Measurements from ENCODE around the gene RELN.

Gene RELN

DNA sequence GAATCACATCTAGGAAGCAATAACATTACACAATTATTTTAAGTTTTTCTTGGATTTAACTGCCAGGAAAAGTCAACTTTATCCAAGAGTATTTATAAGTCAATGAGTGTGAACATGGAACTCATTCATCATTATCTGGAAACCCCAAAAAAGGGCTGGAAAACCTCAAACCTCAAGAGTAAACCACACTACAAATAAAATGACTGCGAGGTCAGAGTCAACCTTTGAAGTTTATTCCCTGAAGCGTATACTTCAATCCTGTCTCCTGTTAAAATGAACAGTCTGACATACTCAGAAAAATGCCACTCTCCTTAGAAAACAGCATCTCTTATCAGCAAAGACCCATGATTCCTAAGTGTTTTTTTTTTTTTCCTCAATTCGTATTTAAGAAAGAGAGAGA is 86.5 kb downstream of the RELN start:
- TF ChIP-seq, protein P1, sequence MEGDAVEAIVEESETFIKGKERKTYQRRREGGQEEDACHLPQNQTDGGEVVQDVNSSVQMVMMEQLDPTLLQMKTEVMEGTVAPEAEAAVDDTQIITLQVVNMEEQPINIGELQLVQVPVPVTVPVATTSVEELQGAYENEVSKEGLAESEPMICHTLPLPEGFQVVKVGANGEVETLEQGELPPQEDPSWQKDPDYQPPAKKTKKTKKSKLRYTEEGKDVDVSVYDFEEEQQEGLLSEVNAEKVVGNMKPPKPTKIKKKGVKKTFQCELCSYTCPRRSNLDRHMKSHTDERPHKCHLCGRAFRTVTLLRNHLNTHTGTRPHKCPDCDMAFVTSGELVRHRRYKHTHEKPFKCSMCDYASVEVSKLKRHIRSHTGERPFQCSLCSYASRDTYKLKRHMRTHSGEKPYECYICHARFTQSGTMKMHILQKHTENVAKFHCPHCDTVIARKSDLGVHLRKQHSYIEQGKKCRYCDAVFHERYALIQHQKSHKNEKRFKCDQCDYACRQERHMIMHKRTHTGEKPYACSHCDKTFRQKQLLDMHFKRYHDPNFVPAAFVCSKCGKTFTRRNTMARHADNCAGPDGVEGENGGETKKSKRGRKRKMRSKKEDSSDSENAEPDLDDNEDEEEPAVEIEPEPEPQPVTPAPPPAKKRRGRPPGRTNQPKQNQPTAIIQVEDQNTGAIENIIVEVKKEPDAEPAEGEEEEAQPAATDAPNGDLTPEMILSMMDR (IDR thresholded peaks at IDR 0.05) = no peak

GRCh38 chr7:103894656-103895596 is 94.5 kb downstream of the RELN start:
- TF ChIP-seq, protein P1 (IDR thresholded peaks at IDR 0.05) = no peak

- TF ChIP-seq, protein P1 (IDR thresholded peaks at IDR 0.05) = no peak
Observed at GRCh38 chr7:103893350-103893749, 96.1 kb downstream of the RELN start.

GRCh38 chr7:103889451-103889850 is 100.0 kb downstream of the RELN start:
- TF ChIP-seq, protein P1 (IDR thresholded peaks at IDR 0.05) = no peak

- TF ChIP-seq, protein P1 (IDR thresholded peaks at IDR 0.05) = no peak
Observed at GRCh38 chr7:103888603-103889153, 100.8 kb downstream of the RELN start.

GRCh38 chr7:103887853-103888602 is 101.4 kb downstream of the RELN start:
- TF ChIP-seq, protein P1 (IDR thresholded peaks at IDR 0.05) = no peak

DNA sequence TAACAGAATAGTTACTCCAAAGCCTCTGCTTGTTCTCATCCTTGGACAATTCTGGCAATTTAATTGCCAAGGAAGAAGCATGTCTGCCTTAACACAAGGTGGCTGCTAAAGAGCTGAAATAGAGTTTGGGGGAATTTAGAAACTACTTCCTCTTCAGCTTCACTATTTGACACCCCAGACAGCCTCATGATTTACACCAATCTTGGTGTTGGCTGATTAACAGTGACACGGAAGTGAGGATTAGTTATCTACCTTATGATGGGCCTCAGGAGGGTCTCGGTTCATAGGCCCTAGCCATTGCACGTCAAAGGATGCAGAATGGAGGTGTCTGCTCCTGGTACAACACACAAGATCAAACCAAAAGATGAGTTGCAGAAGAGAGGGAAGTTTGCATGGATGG is 102.4 kb downstream of the RELN start:
- TF ChIP-seq, protein P1 (IDR thresholded peaks at IDR 0.05) = no peak
